ENCODE data around the gene PGD. TPM values are rescaled to one million over a fixed set of nuclear protein-coding genes. Genes with fewer than 3 reads are reported as not detected.

Gene PGD
- polyA plus RNA-seq, 1 donor from 2014 or later = 108 TPM

DNA sequence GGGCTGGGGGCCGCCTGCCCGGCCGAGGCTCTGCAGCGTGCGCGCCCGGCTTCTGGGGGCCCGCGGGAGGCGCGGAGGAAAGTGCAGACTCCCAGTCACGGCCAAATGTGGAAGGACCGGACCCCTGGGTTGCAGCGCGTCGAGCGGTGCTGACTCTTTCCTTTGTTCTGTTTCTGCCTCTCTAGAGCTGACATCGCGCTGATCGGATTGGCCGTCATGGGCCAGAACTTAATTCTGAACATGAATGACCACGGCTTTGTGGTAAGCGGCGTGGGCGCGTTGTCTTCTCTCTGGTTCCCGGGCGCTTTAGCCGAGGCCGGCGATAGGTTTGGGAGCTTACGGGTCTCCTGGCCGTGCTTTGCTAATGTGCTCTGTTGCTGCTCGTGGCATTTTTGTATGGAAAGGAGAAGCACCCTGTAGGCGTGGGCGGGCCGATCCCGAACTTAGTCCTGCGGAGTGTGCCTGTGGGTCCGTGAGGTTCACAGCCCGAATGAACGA is 629 bp downstream of the PGD start:
- H3F3A ChIP-seq (ENCODE audit: insufficient read depth, low read length, poor library complexity, severe bottlenecking) = no peaks in the 10 kb centered on the region
- H3K9ac ChIP-seq (ENCODE audit: low read length) = peak overlapping the region; percentile 85
- peak overlapping the region; percentile 63 for H3K4me2 ChIP-seq (ENCODE audit: low read length)
- H2AFZ ChIP-seq (ENCODE audit: low read depth, low read length) = peak overlapping the region; percentile 37
- no peaks in the 10 kb centered on the region for H4K20me1 ChIP-seq (ENCODE audit: insufficient read depth)
- no peaks in the 10 kb centered on the region for H3K9me2 ChIP-seq (ENCODE audit: insufficient read depth, low read length)
- H3K79me2 ChIP-seq (replicated peaks; ENCODE audit: insufficient read depth, low read length) = peaks cover 28% of the 10 kb centered on the region
- H3K27ac ChIP-seq (ENCODE audit: low read length) = peak overlapping the region; percentile 81
- H3K4me3 ChIP-seq (ENCODE audit: low read length) = peak overlapping the region; percentile 99
- H3K27me3 ChIP-seq (ENCODE audit: insufficient read depth, low read depth, low read length) = no peaks in the 10 kb centered on the region
- no peaks in the 10 kb centered on the region for H3K36me3 ChIP-seq (ENCODE audit: insufficient read depth, low read length)
- TF ChIP-seq TAF1 (IDR thresholded peaks at IDR 0.05; ENCODE audit: low read depth) (no peak), EP300 (conservative IDR thresholded peaks at IDR 0.05; ENCODE audit: poor library complexity, severe bottlenecking) (no peak), POLR2AphosphoS5 (IDR thresholded peaks at IDR 0.05) (peak; percentile 29)
- TF ChIP-seq, protein P1, sequence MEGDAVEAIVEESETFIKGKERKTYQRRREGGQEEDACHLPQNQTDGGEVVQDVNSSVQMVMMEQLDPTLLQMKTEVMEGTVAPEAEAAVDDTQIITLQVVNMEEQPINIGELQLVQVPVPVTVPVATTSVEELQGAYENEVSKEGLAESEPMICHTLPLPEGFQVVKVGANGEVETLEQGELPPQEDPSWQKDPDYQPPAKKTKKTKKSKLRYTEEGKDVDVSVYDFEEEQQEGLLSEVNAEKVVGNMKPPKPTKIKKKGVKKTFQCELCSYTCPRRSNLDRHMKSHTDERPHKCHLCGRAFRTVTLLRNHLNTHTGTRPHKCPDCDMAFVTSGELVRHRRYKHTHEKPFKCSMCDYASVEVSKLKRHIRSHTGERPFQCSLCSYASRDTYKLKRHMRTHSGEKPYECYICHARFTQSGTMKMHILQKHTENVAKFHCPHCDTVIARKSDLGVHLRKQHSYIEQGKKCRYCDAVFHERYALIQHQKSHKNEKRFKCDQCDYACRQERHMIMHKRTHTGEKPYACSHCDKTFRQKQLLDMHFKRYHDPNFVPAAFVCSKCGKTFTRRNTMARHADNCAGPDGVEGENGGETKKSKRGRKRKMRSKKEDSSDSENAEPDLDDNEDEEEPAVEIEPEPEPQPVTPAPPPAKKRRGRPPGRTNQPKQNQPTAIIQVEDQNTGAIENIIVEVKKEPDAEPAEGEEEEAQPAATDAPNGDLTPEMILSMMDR (IDR thresholded peaks at IDR 0.05; ENCODE audit: poor library complexity, severe bottlenecking) = no peak
- TF ChIP-seq, protein P2, sequence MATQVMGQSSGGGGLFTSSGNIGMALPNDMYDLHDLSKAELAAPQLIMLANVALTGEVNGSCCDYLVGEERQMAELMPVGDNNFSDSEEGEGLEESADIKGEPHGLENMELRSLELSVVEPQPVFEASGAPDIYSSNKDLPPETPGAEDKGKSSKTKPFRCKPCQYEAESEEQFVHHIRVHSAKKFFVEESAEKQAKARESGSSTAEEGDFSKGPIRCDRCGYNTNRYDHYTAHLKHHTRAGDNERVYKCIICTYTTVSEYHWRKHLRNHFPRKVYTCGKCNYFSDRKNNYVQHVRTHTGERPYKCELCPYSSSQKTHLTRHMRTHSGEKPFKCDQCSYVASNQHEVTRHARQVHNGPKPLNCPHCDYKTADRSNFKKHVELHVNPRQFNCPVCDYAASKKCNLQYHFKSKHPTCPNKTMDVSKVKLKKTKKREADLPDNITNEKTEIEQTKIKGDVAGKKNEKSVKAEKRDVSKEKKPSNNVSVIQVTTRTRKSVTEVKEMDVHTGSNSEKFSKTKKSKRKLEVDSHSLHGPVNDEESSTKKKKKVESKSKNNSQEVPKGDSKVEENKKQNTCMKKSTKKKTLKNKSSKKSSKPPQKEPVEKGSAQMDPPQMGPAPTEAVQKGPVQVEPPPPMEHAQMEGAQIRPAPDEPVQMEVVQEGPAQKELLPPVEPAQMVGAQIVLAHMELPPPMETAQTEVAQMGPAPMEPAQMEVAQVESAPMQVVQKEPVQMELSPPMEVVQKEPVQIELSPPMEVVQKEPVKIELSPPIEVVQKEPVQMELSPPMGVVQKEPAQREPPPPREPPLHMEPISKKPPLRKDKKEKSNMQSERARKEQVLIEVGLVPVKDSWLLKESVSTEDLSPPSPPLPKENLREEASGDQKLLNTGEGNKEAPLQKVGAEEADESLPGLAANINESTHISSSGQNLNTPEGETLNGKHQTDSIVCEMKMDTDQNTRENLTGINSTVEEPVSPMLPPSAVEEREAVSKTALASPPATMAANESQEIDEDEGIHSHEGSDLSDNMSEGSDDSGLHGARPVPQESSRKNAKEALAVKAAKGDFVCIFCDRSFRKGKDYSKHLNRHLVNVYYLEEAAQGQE (IDR thresholded peaks at IDR 0.05; ENCODE audit: borderline replicate concordance) = peak; percentile 13
- H3K9me3 ChIP-seq (ENCODE audit: low read length) = no peaks in the 10 kb centered on the region

DNA sequence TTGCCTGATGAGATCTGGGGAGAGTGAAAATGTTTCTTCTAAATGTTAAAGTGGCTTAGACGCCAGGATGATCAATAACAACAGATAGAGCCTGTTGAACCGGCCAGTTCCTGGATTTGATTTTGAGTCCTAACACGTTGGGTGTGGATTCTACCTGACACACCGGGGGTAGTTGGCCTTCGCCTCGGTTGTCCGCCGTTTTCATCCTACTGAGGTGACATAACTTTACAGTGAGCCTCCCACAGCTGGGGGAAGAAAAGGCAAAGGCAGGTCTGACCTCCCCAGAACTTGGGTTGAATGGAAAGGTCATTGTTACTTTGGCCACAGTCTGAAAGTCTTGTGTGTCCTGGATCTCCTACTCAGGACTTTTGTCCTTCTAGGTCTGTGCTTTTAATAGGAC is 1.1 kb downstream of the PGD start:
- Histone ChIP-seq H4K20me1 (ENCODE audit: insufficient read depth) (no peaks in the 10 kb centered on the region), H3K9ac (ENCODE audit: low read length) (peak overlapping the region; percentile 85), H2AFZ (ENCODE audit: low read depth, low read length) (no peak overlapping the region), H3K27me3 (ENCODE audit: insufficient read depth, low read depth, low read length) (no peaks in the 10 kb centered on the region), H3K4me2 (ENCODE audit: low read length) (peak overlapping the region; percentile 63), H3K4me3 (ENCODE audit: low read length) (peak overlapping the region; percentile 99), H3F3A (ENCODE audit: insufficient read depth, low read length, poor library complexity, severe bottlenecking) (no peaks in the 10 kb centered on the region), H3K79me2 (replicated peaks; ENCODE audit: insufficient read depth, low read length) (peaks cover 28% of the 10 kb centered on the region), H3K9me3 (ENCODE audit: low read length) (no peaks in the 10 kb centered on the region), H3K9me2 (ENCODE audit: insufficient read depth, low read length) (no peaks in the 10 kb centered on the region), H3K27ac (ENCODE audit: low read length) (peak overlapping the region; percentile 81), H3K36me3 (ENCODE audit: insufficient read depth, low read length) (no peaks in the 10 kb centered on the region)
- TF ChIP-seq, protein P2 (IDR thresholded peaks at IDR 0.05; ENCODE audit: borderline replicate concordance) = no peak
- TF ChIP-seq MXI1 (conservative IDR thresholded peaks at IDR 0.05; ENCODE audit: poor library complexity, severe bottlenecking) = no peak
- TF ChIP-seq POLR2AphosphoS5 (IDR thresholded peaks at IDR 0.05) = no peak
- no peak for TF ChIP-seq EP300 (conservative IDR thresholded peaks at IDR 0.05; ENCODE audit: poor library complexity, severe bottlenecking)

All from neural cell (in vitro differentiated cells).